ENCODE measurements around the gene NKTR. TPM values are rescaled to one million over a fixed set of nuclear protein-coding genes. Genes with fewer than 3 reads are reported as not detected.

NKTR gene
- polyA plus RNA-seq, 1 of the 3 experiments (the other 2 are of a cell fraction): 19.2 TPM

DNA sequence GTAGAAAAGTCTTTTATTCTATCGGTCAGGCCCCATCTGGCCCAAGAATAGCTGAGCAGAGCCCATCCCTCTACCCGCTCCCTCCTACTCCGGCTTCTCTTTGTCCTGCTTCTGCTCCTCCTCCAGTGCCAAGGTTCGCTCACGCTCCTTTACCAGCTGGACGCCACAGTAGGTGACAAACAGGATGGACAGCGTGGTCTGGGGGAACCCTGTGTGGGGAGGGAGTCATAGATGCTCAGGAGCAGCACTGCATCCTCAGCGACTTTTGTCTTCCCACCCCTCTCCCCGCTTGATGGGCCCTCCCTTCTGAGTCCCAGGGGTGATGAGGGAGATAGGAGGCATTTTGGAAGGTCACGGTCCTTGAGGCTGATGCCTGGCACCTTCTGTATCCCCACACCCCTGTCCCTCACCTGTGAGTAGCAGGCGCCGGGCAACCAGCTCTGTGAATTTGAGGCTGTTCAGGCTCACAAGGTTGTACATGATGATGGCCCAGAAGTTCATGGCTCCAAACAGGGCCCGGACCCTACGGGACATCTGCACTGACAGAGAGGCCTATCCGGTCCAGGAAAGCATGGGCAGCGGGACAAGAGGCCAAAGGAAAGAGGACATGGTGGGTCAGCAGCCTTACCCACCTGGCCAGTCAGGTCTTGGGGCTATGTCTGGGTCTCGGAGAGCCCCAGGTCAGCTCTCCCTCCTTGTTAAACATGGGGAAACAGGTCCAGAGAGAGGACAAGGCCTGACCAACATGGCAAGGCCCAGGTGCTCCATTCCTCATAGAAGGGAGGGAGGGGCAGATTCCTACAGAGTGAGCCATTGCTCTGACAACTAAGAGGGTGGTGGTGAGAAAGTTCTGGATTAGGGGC, 92.4 kb downstream of the NKTR start:
- Histone ChIP-seq H3K79me2 (ENCODE audit: insufficient read depth) (no peaks in the 10 kb centered on the region), H2AFZ (ENCODE audit: low read depth) (no peak overlapping the region), H3K27ac (ENCODE audit: low read depth in 2 of 2, low read length in 1 of 2) (no peak overlapping the region), H3K9ac (no peak overlapping the region), H3K36me3 (replicated peaks in 1 of 2; ENCODE audit: control insufficient read depth in 1 of 2, insufficient read depth in 2 of 2, low read length in 1 of 2) (no peaks in the 10 kb centered on the region), H3F3A (replicated peaks; ENCODE audit: insufficient read depth) (no peaks in the 10 kb centered on the region), H3K4me2 (no peak overlapping the region), H3K4me1 (ENCODE audit: control insufficient read depth in 1 of 2, insufficient read depth in 2 of 2, low read depth in 1 of 2, low read length in 1 of 2) (no peaks in the 10 kb centered on the region), H3K9me2 (no peaks in the 10 kb centered on the region), H3K4me3 (ENCODE audit: low read depth in 2 of 2, low read length in 1 of 2) (no peak overlapping the region), H3K27me3 (ENCODE audit: insufficient read depth) (no peaks in the 10 kb centered on the region; the same call in 1 of the 2 replicates), H3K9me3 (no peaks in the 10 kb centered on the region), H4K20me1 (ENCODE audit: insufficient read depth) (no peaks in the 10 kb centered on the region)
- 59% methylated on average over 17 of the region's 17 CpGs for WGBS (ENCODE audit: low lambda C conversion rate)
- no peak for DNase-seq
- TF ChIP-seq, protein P1, sequence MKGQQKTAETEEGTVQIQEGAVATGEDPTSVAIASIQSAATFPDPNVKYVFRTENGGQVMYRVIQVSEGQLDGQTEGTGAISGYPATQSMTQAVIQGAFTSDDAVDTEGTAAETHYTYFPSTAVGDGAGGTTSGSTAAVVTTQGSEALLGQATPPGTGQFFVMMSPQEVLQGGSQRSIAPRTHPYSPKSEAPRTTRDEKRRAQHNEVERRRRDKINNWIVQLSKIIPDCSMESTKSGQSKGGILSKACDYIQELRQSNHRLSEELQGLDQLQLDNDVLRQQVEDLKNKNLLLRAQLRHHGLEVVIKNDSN (IDR thresholded peaks at IDR 0.05; ENCODE audit: borderline replicate concordance, low read depth): no peak
- TF ChIP-seq RAD21 (IDR thresholded peaks at IDR 0.05; ENCODE audit: low read length) (no peak), RFX5 (IDR thresholded peaks at IDR 0.05; ENCODE audit: low read length) (no peak), NRF1 (IDR thresholded peaks at IDR 0.05; ENCODE audit: low read depth, low read length) (no peak), RXRA (IDR thresholded peaks at IDR 0.05; ENCODE audit: borderline replicate concordance, low read depth) (no peak), ELF1 (IDR thresholded peaks at IDR 0.05) (no peak), YY1 (IDR thresholded peaks at IDR 0.05; ENCODE audit: low read depth) (no peak), JUND (IDR thresholded peaks at IDR 0.05) (no peak), POLR2AphosphoS5 (IDR thresholded peaks at IDR 0.05; ENCODE audit: low read depth, low read length) (no peak), TEAD4 (IDR thresholded peaks at IDR 0.05; ENCODE audit: borderline replicate concordance, insufficient read depth) (no peak), EP300 (IDR thresholded peaks at IDR 0.05; ENCODE audit: borderline replicate concordance in 1 of 2, low read depth in 1 of 2, low read length in 1 of 2) (no peak), EZH2phosphoT487 (IDR thresholded peaks at IDR 0.05; ENCODE audit: borderline replicate concordance, low read depth) (no peak), MEF2A (IDR thresholded peaks at IDR 0.05; ENCODE audit: borderline replicate concordance, low read depth) (no peak), FOXJ3 (CRISPR knock-in tag; IDR thresholded peaks at IDR 0.05) (no peak), FOSL2 (IDR thresholded peaks at IDR 0.05; ENCODE audit: borderline replicate concordance, low read depth) (no peak)
- TF ChIP-seq, protein P2, sequence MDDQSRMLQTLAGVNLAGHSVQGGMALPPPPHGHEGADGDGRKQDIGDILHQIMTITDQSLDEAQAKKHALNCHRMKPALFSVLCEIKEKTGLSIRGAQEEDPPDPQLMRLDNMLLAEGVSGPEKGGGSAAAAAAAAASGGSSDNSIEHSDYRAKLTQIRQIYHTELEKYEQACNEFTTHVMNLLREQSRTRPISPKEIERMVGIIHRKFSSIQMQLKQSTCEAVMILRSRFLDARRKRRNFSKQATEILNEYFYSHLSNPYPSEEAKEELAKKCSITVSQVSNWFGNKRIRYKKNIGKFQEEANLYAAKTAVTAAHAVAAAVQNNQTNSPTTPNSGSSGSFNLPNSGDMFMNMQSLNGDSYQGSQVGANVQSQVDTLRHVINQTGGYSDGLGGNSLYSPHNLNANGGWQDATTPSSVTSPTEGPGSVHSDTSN (IDR thresholded peaks at IDR 0.05): no peak
- TF ChIP-seq, protein P3, sequence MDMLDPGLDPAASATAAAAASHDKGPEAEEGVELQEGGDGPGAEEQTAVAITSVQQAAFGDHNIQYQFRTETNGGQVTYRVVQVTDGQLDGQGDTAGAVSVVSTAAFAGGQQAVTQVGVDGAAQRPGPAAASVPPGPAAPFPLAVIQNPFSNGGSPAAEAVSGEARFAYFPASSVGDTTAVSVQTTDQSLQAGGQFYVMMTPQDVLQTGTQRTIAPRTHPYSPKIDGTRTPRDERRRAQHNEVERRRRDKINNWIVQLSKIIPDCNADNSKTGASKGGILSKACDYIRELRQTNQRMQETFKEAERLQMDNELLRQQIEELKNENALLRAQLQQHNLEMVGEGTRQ (IDR thresholded peaks at IDR 0.05; ENCODE audit: borderline replicate concordance, low read depth, low read length): no peak
- TF ChIP-seq, protein P4, sequence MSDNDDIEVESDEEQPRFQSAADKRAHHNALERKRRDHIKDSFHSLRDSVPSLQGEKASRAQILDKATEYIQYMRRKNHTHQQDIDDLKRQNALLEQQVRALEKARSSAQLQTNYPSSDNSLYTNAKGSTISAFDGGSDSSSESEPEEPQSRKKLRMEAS (IDR thresholded peaks at IDR 0.05; ENCODE audit: low read depth): no peak
- TF ChIP-seq, protein P5, sequence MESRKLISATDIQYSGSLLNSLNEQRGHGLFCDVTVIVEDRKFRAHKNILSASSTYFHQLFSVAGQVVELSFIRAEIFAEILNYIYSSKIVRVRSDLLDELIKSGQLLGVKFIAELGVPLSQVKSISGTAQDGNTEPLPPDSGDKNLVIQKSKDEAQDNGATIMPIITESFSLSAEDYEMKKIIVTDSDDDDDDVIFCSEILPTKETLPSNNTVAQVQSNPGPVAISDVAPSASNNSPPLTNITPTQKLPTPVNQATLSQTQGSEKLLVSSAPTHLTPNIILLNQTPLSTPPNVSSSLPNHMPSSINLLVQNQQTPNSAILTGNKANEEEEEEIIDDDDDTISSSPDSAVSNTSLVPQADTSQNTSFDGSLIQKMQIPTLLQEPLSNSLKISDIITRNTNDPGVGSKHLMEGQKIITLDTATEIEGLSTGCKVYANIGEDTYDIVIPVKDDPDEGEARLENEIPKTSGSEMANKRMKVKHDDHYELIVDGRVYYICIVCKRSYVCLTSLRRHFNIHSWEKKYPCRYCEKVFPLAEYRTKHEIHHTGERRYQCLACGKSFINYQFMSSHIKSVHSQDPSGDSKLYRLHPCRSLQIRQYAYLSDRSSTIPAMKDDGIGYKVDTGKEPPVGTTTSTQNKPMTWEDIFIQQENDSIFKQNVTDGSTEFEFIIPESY (IDR thresholded peaks at IDR 0.05; ENCODE audit: borderline replicate concordance, low read depth): no peak
- TF ChIP-seq, protein P6, sequence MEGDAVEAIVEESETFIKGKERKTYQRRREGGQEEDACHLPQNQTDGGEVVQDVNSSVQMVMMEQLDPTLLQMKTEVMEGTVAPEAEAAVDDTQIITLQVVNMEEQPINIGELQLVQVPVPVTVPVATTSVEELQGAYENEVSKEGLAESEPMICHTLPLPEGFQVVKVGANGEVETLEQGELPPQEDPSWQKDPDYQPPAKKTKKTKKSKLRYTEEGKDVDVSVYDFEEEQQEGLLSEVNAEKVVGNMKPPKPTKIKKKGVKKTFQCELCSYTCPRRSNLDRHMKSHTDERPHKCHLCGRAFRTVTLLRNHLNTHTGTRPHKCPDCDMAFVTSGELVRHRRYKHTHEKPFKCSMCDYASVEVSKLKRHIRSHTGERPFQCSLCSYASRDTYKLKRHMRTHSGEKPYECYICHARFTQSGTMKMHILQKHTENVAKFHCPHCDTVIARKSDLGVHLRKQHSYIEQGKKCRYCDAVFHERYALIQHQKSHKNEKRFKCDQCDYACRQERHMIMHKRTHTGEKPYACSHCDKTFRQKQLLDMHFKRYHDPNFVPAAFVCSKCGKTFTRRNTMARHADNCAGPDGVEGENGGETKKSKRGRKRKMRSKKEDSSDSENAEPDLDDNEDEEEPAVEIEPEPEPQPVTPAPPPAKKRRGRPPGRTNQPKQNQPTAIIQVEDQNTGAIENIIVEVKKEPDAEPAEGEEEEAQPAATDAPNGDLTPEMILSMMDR (IDR thresholded peaks at IDR 0.05): no peak
- CTCF ChIA-PET: interaction anchor here (0.8 to 1.0 kb wide), 2 partner anchors 27 to 52 kb away, joined by 3 read pairs; no protein-coding TSS in a partner anchor
- POLR2A ChIA-PET: no interaction called here
